ENCODE data around the gene ACMSD.

The ACMSD gene

GRCh38 chr2:134949981-134950708, 111.7 kb downstream of the ACMSD start:
- no peak for DNase-seq (ENCODE audit: low read depth)

- no peak for DNase-seq (ENCODE audit: low read depth)
Observed at GRCh38 chr2:134950886-134951285, 112.5 kb downstream of the ACMSD start.

Data from activated T-cell treated with anti-CD3 and anti-CD28 coated beads for 48 hours (primary cell).